OCI-LY3 (cell line): Measurements from ENCODE around the gene CTNNA3.

ENCODE experiments used
- CTCF ChIP-seq: fragments of 200-600, 300-600 bp; sonication (generic); IDR thresholded peaks from 2 replicates; pipeline ENCODE4 v1.5.1; 2014; ENCODE audit warnings: antibody characterized with exemption, low read length, low read depth
- EZH2phosphoT487 ChIP-seq: fragments of 200-600 bp; shearing (Covaris generic); IDR thresholded peaks from 2 replicates; pipeline ENCODE4 v1.6.1; 2018; ENCODE audit warnings: antibody characterized with exemption, mixed run types, low read depth

GRCh38 chr10:67521546-67521945 lies 174.4 kb downstream of the CTNNA3 start:
- TF ChIP-seq CTCF: no peak
- no peak for TF ChIP-seq EZH2phosphoT487
